HCT116 (cell line): ENCODE data around the gene UBASH3B. TPM values are rescaled to one million over a fixed set of nuclear protein-coding genes. Genes with fewer than 3 reads are reported as not detected.

Experiments
- ATAC-seq: fragments of 200-7000 bp; cut with Tn5 transposase; 2 replicates; pipeline ENCODE4 v1.9.1; 2020; ENCODE audit warnings: mild to moderate bottlenecking, moderate library complexity
- BruUV-seq: library from RNA; stranded (reverse); fragments of 400-500 nt; replicated peaks from 2 replicates; lab custom pipeline; 2021; lab: Mats Ljungman, UMichigan
- CTCF ChIA-PET: fragments of 300-600 bp; sonication (Branson Sonifier 250); formaldehyde crosslinking; loops from one replicate; lab custom pipeline; 2021; ENCODE audit warnings: antibody characterized with exemption; lab: Charles Lee
- POLR2A ChIA-PET: fragments of 300-600, 350-600 bp; sonication (Branson Sonifier 250); formaldehyde crosslinking; loops from one replicate; lab custom pipeline; 2021; ENCODE audit warnings: antibody characterized with exemption; lab: Charles Lee
- RAD21 ChIA-PET, 2 experiments: fragments of 300-600 bp; sonication (Branson Sonifier 250); formaldehyde crosslinking; loops; one replicate each; lab custom pipeline; 2023; ENCODE audit warnings: low total read pairs in 2 of 2; ENCODE audit not compliant: uncharacterized antibody in 2 of 2, unreplicated experiment in 2 of 2, low non-redundant PET in 1 of 2; lab: Charles Lee
- DNase-seq: peaks from one replicate; pipeline ENCODE4 v3.0.0-alpha.2; 2010; ENCODE audit warnings: low read depth, low spot score
- H2AFZ ChIP-seq: fragments of 200-600 bp; shearing (Covaris generic), sonication (generic); 2 replicates; pipeline ENCODE4 v1.6.1; 2017; ENCODE audit warnings: low read depth, mixed run types, mixed read lengths, antibody characterized with exemption, low read length; ENCODE audit not compliant: poor library complexity, severe bottlenecking
- H3K27ac ChIP-seq: 2 replicates; pipeline ENCODE4 v1.5.1; 2012; ENCODE audit warnings: low read depth, low read length
- H3K27me3 ChIP-seq: fragments of 200-600 bp; sonication (generic); 2 replicates; pipeline ENCODE4 v1.6.1; 2016; ENCODE audit warnings: mixed run types, low read length, mixed read lengths; ENCODE audit not compliant: insufficient read depth
- H3K36me3 ChIP-seq, 2 experiments: fragments of 200-500 bp in 1 of 2; fragments of 200-600 bp in 1 of 2; sonication (Bioruptor generic) in 1 of 2; sonication (generic) in 1 of 2; 2 replicates each; pipeline versions ENCODE4 v1.5.1 to v1.6.1; 2014 to 2016; ENCODE audit warnings: low read length in 2 of 2, inconsistent platforms in 1 of 2, mixed read lengths in 1 of 2, mixed run types in 1 of 2; ENCODE audit not compliant: insufficient read depth in 2 of 2, control insufficient read depth in 1 of 2
- H3K4me1 ChIP-seq, 2 experiments: fragments of 200-600 bp in 1 of 2; sonication (generic) in 1 of 2; 2 replicates each; pipeline versions ENCODE4 v1.5.1 to v1.6.1; 2012 to 2017; ENCODE audit warnings: low read length in 2 of 2, inconsistent platforms in 1 of 2, mild to moderate bottlenecking in 1 of 2, mixed read lengths in 1 of 2, mixed run types in 1 of 2, moderate library complexity in 1 of 2; ENCODE audit not compliant: insufficient read depth in 2 of 2, control insufficient read depth in 1 of 2
- H3K4me2 ChIP-seq: fragments of 200-600 bp; sonication (generic); 2 replicates; pipeline ENCODE4 v1.6.1; 2017; ENCODE audit warnings: mixed run types, low read length, mixed read lengths
- H3K4me3 ChIP-seq, 2 experiments: fragments of 200-600 bp in 1 of 2; sonication (generic) in 1 of 2; replicated peaks in 1 of 2; 2 replicates each; pipeline ENCODE4 v1.5.1; 2011 to 2016; ENCODE audit warnings: low read length in 2 of 2, control low read depth in 1 of 2, low read depth in 1 of 2, mild to moderate bottlenecking in 1 of 2, mixed read lengths in 1 of 2, mixed run types in 1 of 2
- H3K79me2 ChIP-seq: fragments of 200-600 bp; sonication (generic); 2 replicates; pipeline ENCODE4 v1.6.1; 2017; ENCODE audit warnings: mild to moderate bottlenecking, mixed run types, low read length, moderate library complexity, mixed read lengths; ENCODE audit not compliant: insufficient read depth
- H3K9ac ChIP-seq: fragments of 200-600 bp; sonication (generic); 2 replicates; pipeline ENCODE4 v1.6.1; 2016; ENCODE audit warnings: low read length, mixed read lengths
- H3K9me2 ChIP-seq: fragments of 200-600 bp; sonication (generic), shearing (Covaris generic); 2 replicates; pipeline ENCODE4 v1.6.1; 2017; ENCODE audit warnings: mixed run types, mild to moderate bottlenecking, moderate library complexity; ENCODE audit not compliant: insufficient read depth
- H3K9me3 ChIP-seq, 2 experiments: fragments of 200-500 bp in 1 of 2; fragments of 200-600 bp in 1 of 2; sonication (Bioruptor generic) in 1 of 2; sonication (generic) in 1 of 2; 2 replicates each; pipeline ENCODE4 v1.6.1; 2014 to 2017; ENCODE audit warnings: low read length in 2 of 2, mixed read lengths in 2 of 2, inconsistent platforms in 1 of 2, low read depth in 1 of 2, mild to moderate bottlenecking in 1 of 2, mixed run types in 1 of 2, moderate library complexity in 1 of 2; ENCODE audit not compliant: control insufficient read depth in 1 of 2, insufficient read depth in 1 of 2
- H4K20me1 ChIP-seq: fragments of 200-600 bp; sonication (generic), shearing (Covaris generic); 2 replicates; pipeline ENCODE4 v1.6.1; 2017; ENCODE audit warnings: mixed run types, mild to moderate bottlenecking, moderate library complexity; ENCODE audit not compliant: insufficient read depth
- CBX3 ChIP-seq: IDR thresholded peaks from 2 replicates; pipeline ENCODE4 v1.6.1; 2012; ENCODE audit warnings: low read depth
- EGR1 ChIP-seq: IDR thresholded peaks from 2 replicates; pipeline ENCODE4 v1.6.1; 2012; ENCODE audit warnings: low read depth
- EZH2phosphoT487 ChIP-seq: fragments of 200-600 bp; IDR thresholded peaks from 2 replicates; pipeline ENCODE4 v1.6.1; 2018; ENCODE audit warnings: antibody characterized with exemption, borderline replicate concordance
- FOSL1 ChIP-seq: IDR thresholded peaks from 2 replicates; pipeline ENCODE4 v1.6.1; 2012; ENCODE audit warnings: low read depth
- JUND ChIP-seq: IDR thresholded peaks from 2 replicates; pipeline ENCODE4 v1.6.1; 2012
- POLR2A ChIP-seq: IDR thresholded peaks from 2 replicates; pipeline ENCODE4 v1.7.0; 2011; ENCODE audit warnings: borderline replicate concordance; ENCODE audit not compliant: insufficient read depth, insufficient read length; ENCODE audit errors: extremely low read depth
- POLR2AphosphoS5 ChIP-seq: IDR thresholded peaks from 2 replicates; pipeline ENCODE4 v1.6.1; 2011; ENCODE audit warnings: mild to moderate bottlenecking, low read depth, low read length, moderate library complexity
- SP1 ChIP-seq: IDR thresholded peaks from 2 replicates; pipeline ENCODE4 v1.6.1; 2012; ENCODE audit warnings: low read depth
- TCF7L2 ChIP-seq: IDR thresholded peaks from 2 replicates; pipeline ENCODE4 v1.7.0; 2011; ENCODE audit warnings: borderline replicate concordance, inconsistent platforms; ENCODE audit not compliant: insufficient read depth, insufficient read length; ENCODE audit errors: extremely low read depth
- YY1 ChIP-seq: IDR thresholded peaks from 2 replicates; pipeline ENCODE4 v1.6.1; 2011; ENCODE audit warnings: low read length, low read depth, moderate library complexity, mild to moderate bottlenecking; ENCODE audit not compliant: insufficient replicate concordance; ENCODE audit errors: extremely low read depth
- ZFX ChIP-seq: fragments of 450-650 bp; IDR thresholded peaks from 2 replicates; pipeline ENCODE4 v1.6.1; 2017
- ZNF274 ChIP-seq: fragments of 200-500 bp; sonication (Bioruptor generic); IDR thresholded peaks from 2 replicates; pipeline ENCODE4 v1.6.1; 2014; ENCODE audit warnings: mild to moderate bottlenecking, low read depth, low read length, inconsistent platforms
- intact Hi-C: fragments of 100-400 bp; cut with micrococcal nuclease; formaldehyde crosslinking; loops from 2 replicates; pipeline ENCODE4 v1.10.0; 2022
- total RNA-seq: library from RNA; stranded (reverse); gene quantifications from one replicate; pipeline ENCODE4 v1.2.1, GENCODE V29; 2021; ENCODE audit not compliant: unreplicated experiment
- TF ChIP-seq, protein P1 (sequence below): IDR thresholded peaks from 2 replicates; pipeline ENCODE4 v1.6.1; 2012; ENCODE audit warnings: low read depth
- TF ChIP-seq, protein P2 (sequence below): IDR thresholded peaks from 2 replicates; pipeline ENCODE4 v1.6.1; 2012
- TF ChIP-seq, protein P3 (sequence below): IDR thresholded peaks from 2 replicates; pipeline ENCODE4 v1.6.1; 2012

The UBASH3B gene
- total RNA-seq, 1 experiment from 2014 or later = 40.3 TPM

DNA sequence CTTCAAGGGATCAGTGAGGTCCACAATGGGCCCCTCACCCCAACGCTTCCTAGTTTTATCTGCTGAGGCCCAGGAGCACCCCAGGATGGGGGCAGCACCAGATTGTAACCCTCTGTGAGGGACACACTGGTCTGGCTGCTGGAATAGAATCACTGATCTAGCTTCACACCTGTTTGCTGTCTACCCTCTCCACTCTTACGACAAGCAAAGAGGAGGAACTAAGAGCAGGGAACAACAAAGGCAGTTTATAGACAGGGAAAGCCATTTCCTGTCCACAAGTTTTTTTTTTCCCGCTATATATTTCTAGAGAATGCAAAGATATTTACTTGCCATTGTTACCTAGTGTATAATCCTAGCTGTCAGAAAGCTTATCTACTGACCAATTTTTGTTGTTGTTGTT, 121.8 kb downstream of the UBASH3B start (continued):
- TF ChIP-seq, protein P1, sequence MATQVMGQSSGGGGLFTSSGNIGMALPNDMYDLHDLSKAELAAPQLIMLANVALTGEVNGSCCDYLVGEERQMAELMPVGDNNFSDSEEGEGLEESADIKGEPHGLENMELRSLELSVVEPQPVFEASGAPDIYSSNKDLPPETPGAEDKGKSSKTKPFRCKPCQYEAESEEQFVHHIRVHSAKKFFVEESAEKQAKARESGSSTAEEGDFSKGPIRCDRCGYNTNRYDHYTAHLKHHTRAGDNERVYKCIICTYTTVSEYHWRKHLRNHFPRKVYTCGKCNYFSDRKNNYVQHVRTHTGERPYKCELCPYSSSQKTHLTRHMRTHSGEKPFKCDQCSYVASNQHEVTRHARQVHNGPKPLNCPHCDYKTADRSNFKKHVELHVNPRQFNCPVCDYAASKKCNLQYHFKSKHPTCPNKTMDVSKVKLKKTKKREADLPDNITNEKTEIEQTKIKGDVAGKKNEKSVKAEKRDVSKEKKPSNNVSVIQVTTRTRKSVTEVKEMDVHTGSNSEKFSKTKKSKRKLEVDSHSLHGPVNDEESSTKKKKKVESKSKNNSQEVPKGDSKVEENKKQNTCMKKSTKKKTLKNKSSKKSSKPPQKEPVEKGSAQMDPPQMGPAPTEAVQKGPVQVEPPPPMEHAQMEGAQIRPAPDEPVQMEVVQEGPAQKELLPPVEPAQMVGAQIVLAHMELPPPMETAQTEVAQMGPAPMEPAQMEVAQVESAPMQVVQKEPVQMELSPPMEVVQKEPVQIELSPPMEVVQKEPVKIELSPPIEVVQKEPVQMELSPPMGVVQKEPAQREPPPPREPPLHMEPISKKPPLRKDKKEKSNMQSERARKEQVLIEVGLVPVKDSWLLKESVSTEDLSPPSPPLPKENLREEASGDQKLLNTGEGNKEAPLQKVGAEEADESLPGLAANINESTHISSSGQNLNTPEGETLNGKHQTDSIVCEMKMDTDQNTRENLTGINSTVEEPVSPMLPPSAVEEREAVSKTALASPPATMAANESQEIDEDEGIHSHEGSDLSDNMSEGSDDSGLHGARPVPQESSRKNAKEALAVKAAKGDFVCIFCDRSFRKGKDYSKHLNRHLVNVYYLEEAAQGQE = no peak
- TF ChIP-seq JUND (no peak), EGR1 (no peak), SP1 (no peak), FOSL1 (no peak), POLR2A (no peak), ZNF274 (no peak)
- TF ChIP-seq, all 23 proteins: peak for 0

DNA sequence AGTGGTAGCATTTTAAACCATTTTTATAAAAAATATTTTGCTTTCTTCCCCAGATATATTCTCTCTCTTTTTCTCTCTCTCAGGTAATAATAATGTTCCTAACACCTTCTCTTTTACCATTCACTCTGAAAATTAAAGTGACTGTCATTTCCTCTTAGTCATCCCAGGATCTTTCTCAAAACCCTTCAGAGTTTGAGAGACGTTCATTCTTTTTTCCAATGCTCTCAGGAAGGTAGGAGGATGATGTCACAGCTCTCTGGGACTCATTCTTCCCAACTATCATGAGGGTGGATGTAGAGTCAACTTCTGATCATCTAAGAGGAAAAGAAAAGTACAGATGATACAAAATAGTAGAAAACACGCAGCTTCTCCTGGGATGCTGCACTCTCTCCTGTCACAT, 122.6 kb downstream of the UBASH3B start:
- Histone ChIP-seq H3K9me3 (no peaks in the 10 kb centered on the region), H3K27me3 (no peaks in the 10 kb centered on the region), H3K9ac (no peak overlapping the region), H3K27ac (no peak overlapping the region), H3K4me1 (peaks cover 0 to 6% of the 10 kb centered on the region in 2 experiments; a peak in 2 of 4 replicates), H2AFZ (no peak overlapping the region), H3K79me2 (no peaks in the 10 kb centered on the region), H3K4me2 (no peak overlapping the region), H3K9me2 (no peaks in the 10 kb centered on the region), H3K36me3 (peaks cover 0 to 4% of the 10 kb centered on the region in 2 experiments; a peak in 1 of 4 replicates), H4K20me1 (no peaks in the 10 kb centered on the region), H3K4me3 (no peak overlapping the region)
- DNase-seq (no peak), ATAC-seq (no peak)
- ChIA-PET POLR2A (no interaction called here), CTCF (interaction anchor here (0.7 to 0.8 kb wide), 2 partner anchors 44 to 122 kb away, joined by 3 to 4 read pairs; no protein-coding TSS in a partner anchor), RAD21 (no interaction called here)
- TF ChIP-seq TCF7L2 (no peak), CBX3 (no peak), EGR1 (no peak), ZNF274 (no peak), EZH2phosphoT487 (no peak), JUND (no peak), ZFX (no peak), POLR2A (no peak), SP1 (no peak), POLR2AphosphoS5 (no peak), YY1 (no peak)
- TF ChIP-seq, protein P2, sequence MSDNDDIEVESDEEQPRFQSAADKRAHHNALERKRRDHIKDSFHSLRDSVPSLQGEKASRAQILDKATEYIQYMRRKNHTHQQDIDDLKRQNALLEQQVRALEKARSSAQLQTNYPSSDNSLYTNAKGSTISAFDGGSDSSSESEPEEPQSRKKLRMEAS = no peak
- TF ChIP-seq, protein P3, sequence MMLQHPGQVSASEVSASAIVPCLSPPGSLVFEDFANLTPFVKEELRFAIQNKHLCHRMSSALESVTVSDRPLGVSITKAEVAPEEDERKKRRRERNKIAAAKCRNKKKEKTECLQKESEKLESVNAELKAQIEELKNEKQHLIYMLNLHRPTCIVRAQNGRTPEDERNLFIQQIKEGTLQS = no peak
- TF ChIP-seq, protein P1 = no peak
- intact Hi-C loops = no loop called here
- BruUV-seq = no TSS peak
